Measurements from ENCODE around the gene UBA7. TPM values are rescaled to one million over a fixed set of nuclear protein-coding genes. Genes with fewer than 3 reads are reported as not detected.

The UBA7 gene
- total and polyA plus RNA-seq, 2 of the 13 experiments (the other 11 are each of a cell fraction or from before 2014, with no cell fraction given), result 9.5 to 16.5 TPM

DNA sequence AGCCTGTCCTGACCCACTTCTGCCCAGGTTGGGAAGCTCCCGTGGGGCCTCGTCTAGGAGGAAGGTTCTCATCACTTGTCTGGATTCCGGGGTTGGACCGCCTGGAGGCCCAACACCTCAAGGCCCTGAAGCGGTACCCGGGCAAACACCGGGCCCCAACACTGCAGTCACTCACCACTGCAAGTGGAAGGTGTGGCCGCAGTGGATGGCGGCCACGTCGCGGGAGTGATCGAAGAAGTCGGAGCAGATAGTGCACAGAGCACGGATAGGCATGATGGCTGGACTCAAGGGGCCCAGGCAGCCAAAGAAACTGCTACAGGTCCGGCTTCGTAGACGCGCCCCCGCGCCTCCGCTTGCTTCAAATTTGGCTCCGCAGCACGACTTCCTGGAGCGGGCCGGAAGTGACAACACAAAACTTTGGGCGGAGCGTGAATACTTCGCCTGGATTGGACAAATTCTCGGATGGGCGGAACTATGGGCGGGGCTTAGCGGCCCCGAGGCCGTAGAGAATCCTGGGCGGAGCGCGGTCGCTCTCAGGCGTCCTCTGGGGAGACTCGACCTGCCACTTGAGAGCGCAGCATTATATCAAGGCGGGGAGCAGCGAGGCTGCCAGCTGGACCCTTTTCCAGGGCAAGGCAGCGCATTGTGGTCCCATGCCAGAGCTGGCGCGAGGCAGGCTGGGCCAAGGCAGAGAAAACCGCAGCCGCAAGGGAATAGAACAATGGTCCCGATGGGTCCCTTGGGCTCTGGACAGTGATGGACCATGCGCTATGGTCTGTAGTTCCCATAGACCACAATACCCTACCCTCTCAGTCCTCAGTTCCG lies 42.6 kb upstream of the UBA7 start, which contains the start of gene TRAIP (continued):
- TF ChIP-seq, protein P1, sequence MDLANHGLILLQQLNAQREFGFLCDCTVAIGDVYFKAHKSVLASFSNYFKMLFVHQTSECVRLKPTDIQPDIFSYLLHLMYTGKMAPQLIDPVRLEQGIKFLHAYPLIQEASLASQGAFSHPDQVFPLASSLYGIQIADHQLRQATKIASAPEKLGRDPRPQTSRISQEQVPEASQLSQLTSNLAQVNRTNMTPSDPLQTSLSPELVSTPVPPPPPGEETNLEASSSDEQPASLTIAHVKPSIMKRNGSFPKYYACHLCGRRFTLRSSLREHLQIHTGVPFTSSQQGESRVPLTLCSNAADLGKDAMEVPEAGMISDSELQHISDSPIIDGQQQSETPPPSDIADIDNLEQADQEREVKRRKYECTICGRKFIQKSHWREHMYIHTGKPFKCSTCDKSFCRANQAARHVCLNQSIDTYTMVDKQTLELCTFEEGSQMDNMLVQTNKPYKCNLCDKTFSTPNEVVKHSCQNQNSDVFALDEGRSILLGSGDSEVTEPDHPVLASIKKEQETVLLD (CRISPR knock-in tag; IDR thresholded peaks at IDR 0.05; ENCODE audit: low read depth), result no peak
- TF ChIP-seq PITX1 (CRISPR knock-in tag; IDR thresholded peaks at IDR 0.05) (peak; percentile 15; the same call in 1 of the 2 replicates), NR2F6 (IDR thresholded peaks at IDR 0.05) (no peak), NR2F6 (CRISPR knock-in tag; IDR thresholded peaks at IDR 0.05) (0 out of 2 replicates have a peak, but pooled peaks have one; percentile 7), ZNF562 (CRISPR knock-in tag; IDR thresholded peaks at IDR 0.05; ENCODE audit: borderline replicate concordance) (no peak; the same call in 1 of the 2 replicates), ETV5 (CRISPR knock-in tag; IDR thresholded peaks at IDR 0.05; ENCODE audit: borderline replicate concordance) (peak; percentile 8; the same call in 1 of the 2 replicates), CBX5 (CRISPR knock-in tag; IDR thresholded peaks at IDR 0.05; ENCODE audit: borderline replicate concordance) (0 out of 2 replicates have a peak, but pooled peaks have one; percentile 30), MEIS2 (CRISPR knock-in tag; IDR thresholded peaks at IDR 0.05) (no peak), RBM39 (IDR thresholded peaks at IDR 0.05; ENCODE audit: low read depth, low read length, poor library complexity, severe bottlenecking) (peak; percentile 84), ZNF33A (CRISPR knock-in tag; IDR thresholded peaks at IDR 0.05; ENCODE audit: borderline replicate concordance) (no peak), ZNF10 (CRISPR knock-in tag; IDR thresholded peaks at IDR 0.05; ENCODE audit: borderline replicate concordance, low read depth) (no peak), ELF1 (CRISPR knock-in tag; IDR thresholded peaks at IDR 0.05) (peak; percentile 88), DNMT1 (CRISPR knock-in tag; IDR thresholded peaks at IDR 0.05) (no peak), RFX5 (IDR thresholded peaks at IDR 0.05; ENCODE audit: low read depth, low read length) (no peak; the same call in 1 of the 2 replicates), ZNF724P (CRISPR knock-in tag; IDR thresholded peaks at IDR 0.05; ENCODE audit: borderline replicate concordance) (peak; percentile 81; the same call in 1 of the 2 replicates), DNMT3B (CRISPR knock-in tag; conservative IDR thresholded peaks at IDR 0.05) (no peak), GLI4 (CRISPR knock-in tag; IDR thresholded peaks at IDR 0.05; ENCODE audit: borderline replicate concordance) (no peak), ZMYM3 (CRISPR knock-in tag; IDR thresholded peaks at IDR 0.05) (no peak), PBX3 (CRISPR knock-in tag; IDR thresholded peaks at IDR 0.05; ENCODE audit: borderline replicate concordance) (0 out of 2 replicates have a peak, but pooled peaks have one; percentile 19), MAF1 (CRISPR knock-in tag; IDR thresholded peaks at IDR 0.05; ENCODE audit: borderline replicate concordance) (no peak), ZSCAN29 (CRISPR knock-in tag; conservative IDR thresholded peaks at IDR 0.05) (0 out of 2 replicates have a peak, but pooled peaks have one; percentile 75), MAFF (IDR thresholded peaks at IDR 0.05; ENCODE audit: low read depth, low read length) (no peak)
- TF ChIP-seq, protein P2, sequence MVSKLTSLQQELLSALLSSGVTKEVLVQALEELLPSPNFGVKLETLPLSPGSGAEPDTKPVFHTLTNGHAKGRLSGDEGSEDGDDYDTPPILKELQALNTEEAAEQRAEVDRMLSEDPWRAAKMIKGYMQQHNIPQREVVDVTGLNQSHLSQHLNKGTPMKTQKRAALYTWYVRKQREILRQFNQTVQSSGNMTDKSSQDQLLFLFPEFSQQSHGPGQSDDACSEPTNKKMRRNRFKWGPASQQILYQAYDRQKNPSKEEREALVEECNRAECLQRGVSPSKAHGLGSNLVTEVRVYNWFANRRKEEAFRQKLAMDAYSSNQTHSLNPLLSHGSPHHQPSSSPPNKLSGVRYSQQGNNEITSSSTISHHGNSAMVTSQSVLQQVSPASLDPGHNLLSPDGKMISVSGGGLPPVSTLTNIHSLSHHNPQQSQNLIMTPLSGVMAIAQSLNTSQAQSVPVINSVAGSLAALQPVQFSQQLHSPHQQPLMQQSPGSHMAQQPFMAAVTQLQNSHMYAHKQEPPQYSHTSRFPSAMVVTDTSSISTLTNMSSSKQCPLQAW (CRISPR knock-in tag; IDR thresholded peaks at IDR 0.05), result peak; percentile 90
- TF ChIP-seq, protein P3, sequence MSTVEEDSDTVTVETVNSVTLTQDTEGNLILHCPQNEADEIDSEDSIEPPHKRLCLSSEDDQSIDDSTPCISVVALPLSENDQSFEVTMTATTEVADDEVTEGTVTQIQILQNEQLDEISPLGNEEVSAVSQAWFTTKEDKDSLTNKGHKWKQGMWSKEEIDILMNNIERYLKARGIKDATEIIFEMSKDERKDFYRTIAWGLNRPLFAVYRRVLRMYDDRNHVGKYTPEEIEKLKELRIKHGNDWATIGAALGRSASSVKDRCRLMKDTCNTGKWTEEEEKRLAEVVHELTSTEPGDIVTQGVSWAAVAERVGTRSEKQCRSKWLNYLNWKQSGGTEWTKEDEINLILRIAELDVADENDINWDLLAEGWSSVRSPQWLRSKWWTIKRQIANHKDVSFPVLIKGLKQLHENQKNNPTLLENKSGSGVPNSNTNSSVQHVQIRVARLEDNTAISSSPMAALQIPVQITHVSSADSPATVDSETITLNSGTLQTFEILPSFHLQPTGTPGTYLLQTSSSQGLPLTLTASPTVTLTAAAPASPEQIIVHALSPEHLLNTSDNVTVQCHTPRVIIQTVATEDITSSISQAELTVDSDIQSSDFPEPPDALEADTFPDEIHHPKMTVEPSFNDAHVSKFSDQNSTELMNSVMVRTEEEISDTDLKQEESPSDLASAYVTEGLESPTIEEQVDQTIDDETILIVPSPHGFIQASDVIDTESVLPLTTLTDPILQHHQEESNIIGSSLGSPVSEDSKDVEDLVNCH (CRISPR knock-in tag; IDR thresholded peaks at IDR 0.05), result no peak

Data from HepG2 (cell line).